ENCODE measurements around the gene PRR5L. TPM values are rescaled to one million over a fixed set of nuclear protein-coding genes. Genes with fewer than 3 reads are reported as not detected.

PRR5L gene
- total RNA-seq, 1 experiment from 2014 or later: not detected

DNA sequence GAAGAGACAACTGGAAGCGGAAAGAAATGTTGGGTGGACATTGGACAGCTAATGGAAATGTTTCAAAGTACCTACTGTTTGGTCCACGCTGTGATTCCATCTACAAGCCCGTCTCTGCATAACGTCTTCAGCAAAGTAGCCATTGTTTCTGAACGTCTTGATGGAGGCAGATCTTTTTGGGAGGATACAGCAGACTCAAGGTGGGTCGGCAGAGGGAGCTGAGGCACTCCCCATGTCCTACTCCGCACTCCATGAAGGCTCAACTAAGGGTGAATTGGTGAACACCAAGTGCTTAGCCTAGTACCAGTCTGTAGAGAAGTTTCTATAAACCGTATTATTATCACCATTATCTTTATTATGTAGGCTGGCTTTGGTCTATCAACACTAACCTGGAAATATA, 45.8 kb downstream of the PRR5L start:
- peaks cover 3% of the 10 kb centered on the region for H3K27me3 Mint-ChIP-seq (ENCODE audit: insufficient read depth, unreplicated experiment)
- ChIA-PET POLR2A (no interaction called here), CTCF (interaction anchor here (1.1 kb wide), 1 partner anchor 151 kb away, joined by 3 read pairs; no protein-coding TSS in a partner anchor)
- TF ChIP-seq, protein P1, sequence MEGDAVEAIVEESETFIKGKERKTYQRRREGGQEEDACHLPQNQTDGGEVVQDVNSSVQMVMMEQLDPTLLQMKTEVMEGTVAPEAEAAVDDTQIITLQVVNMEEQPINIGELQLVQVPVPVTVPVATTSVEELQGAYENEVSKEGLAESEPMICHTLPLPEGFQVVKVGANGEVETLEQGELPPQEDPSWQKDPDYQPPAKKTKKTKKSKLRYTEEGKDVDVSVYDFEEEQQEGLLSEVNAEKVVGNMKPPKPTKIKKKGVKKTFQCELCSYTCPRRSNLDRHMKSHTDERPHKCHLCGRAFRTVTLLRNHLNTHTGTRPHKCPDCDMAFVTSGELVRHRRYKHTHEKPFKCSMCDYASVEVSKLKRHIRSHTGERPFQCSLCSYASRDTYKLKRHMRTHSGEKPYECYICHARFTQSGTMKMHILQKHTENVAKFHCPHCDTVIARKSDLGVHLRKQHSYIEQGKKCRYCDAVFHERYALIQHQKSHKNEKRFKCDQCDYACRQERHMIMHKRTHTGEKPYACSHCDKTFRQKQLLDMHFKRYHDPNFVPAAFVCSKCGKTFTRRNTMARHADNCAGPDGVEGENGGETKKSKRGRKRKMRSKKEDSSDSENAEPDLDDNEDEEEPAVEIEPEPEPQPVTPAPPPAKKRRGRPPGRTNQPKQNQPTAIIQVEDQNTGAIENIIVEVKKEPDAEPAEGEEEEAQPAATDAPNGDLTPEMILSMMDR (IDR thresholded peaks at IDR 0.05; ENCODE audit: insufficient read depth in 1 of 2, low read depth in 1 of 2, low read length in 1 of 2, severe bottlenecking in 1 of 2, unreplicated experiment in 1 of 2): no peak
- no peaks in the 10 kb centered on the region for H3K27me3 ChIP-seq (replicated peaks; ENCODE audit: control insufficient read depth, insufficient read depth, low read length)
- H3K4me3 Mint-ChIP-seq (ENCODE audit: unreplicated experiment): no peak overlapping the region
- no peaks in the 10 kb centered on the region for H3K36me3 Mint-ChIP-seq (ENCODE audit: insufficient read depth, unreplicated experiment)
- H3K9me3 ChIP-seq: no peaks in the 10 kb centered on the region
- H3K4me1 Mint-ChIP-seq (ENCODE audit: low read depth, unreplicated experiment): no peaks in the 10 kb centered on the region
- no TSS peak for BruUV-seq (replicated peaks)
- no peaks in the 10 kb centered on the region for H3K9me3 Mint-ChIP-seq (ENCODE audit: unreplicated experiment)
- DNase-seq: no peak
- intact Hi-C loops (cut with micrococcal nuclease; ENCODE audit: unreplicated experiment): no loop called here
- H3K4me3 ChIP-seq (ENCODE audit: low read depth, low read length): no peak overlapping the region
- H3K36me3 ChIP-seq (ENCODE audit: control insufficient read depth, insufficient read depth, low read length): no peaks in the 10 kb centered on the region
- H3K4me1 ChIP-seq: peaks cover 15% of the 10 kb centered on the region
- no peak overlapping the region for H3K27ac Mint-ChIP-seq (ENCODE audit: unreplicated experiment)

DNA sequence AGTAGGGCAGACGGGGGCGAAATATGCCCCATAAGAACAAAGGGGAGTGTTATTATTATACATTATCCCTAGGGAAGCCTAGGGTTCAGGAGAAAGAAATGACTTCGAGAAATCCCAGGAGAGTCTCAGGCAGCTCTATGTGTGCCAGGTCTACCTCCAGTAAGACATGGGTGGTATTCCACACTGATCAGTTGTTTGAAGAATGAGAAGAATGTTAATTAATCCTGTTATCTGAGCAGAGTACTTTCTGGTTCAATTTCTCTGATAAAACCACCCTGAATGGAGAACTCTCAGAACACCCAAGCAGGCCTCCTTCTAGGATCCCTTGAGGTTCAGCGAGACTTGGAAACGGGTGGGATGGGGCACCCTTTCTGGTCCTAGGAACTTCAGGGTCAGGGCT, 46.2 kb downstream of the PRR5L start:
- Mint-ChIP-seq H3K4me3 (ENCODE audit: unreplicated experiment) (no peak overlapping the region), H3K27ac (ENCODE audit: unreplicated experiment) (no peak overlapping the region), H3K9me3 (ENCODE audit: unreplicated experiment) (no peaks in the 10 kb centered on the region), H3K36me3 (ENCODE audit: insufficient read depth, unreplicated experiment) (no peaks in the 10 kb centered on the region), H3K27me3 (ENCODE audit: insufficient read depth, unreplicated experiment) (peaks cover 3% of the 10 kb centered on the region), H3K4me1 (ENCODE audit: low read depth, unreplicated experiment) (no peaks in the 10 kb centered on the region)
- no peaks in the 10 kb centered on the region for H3K27me3 ChIP-seq (replicated peaks; ENCODE audit: control insufficient read depth, insufficient read depth, low read length)
- TF ChIP-seq, protein P1 (IDR thresholded peaks at IDR 0.05; ENCODE audit: insufficient read depth in 1 of 2, low read depth in 1 of 2, low read length in 1 of 2, severe bottlenecking in 1 of 2, unreplicated experiment in 1 of 2): no peak
- POLR2A ChIA-PET: no interaction called here
- CTCF ChIA-PET: no interaction called here
- BruUV-seq (replicated peaks): no TSS peak
- no peak for DNase-seq
- no peaks in the 10 kb centered on the region for H3K36me3 ChIP-seq (ENCODE audit: control insufficient read depth, insufficient read depth, low read length)
- peaks cover 15% of the 10 kb centered on the region for H3K4me1 ChIP-seq
- no peaks in the 10 kb centered on the region for H3K9me3 ChIP-seq
- intact Hi-C loops (cut with micrococcal nuclease; ENCODE audit: unreplicated experiment): no loop called here
- no peak overlapping the region for H3K4me3 ChIP-seq (ENCODE audit: low read depth, low read length)

DNA sequence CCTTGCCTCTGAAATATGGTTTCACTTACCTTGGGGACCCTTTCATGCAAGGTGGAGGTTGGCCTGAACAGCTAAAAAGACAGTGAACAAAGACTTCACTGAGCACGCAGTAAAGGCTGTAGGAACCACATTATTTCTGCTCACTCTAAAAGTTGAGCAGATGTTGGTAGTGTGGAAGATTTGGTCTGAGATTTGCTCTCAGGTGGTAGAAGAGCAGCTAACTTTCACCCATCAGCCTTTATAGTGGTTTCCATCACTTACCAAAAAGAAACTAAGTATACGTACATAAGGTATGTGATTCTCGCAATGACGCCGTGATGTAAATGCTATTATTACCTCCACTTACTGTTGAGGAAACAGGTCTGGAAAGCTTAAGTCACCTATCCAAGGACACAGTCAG, 47.3 kb downstream of the PRR5L start:
- TF ChIP-seq, protein P1 (IDR thresholded peaks at IDR 0.05; ENCODE audit: insufficient read depth in 1 of 2, low read depth in 1 of 2, low read length in 1 of 2, severe bottlenecking in 1 of 2, unreplicated experiment in 1 of 2): no peak
- H3K4me3 Mint-ChIP-seq (ENCODE audit: unreplicated experiment): no peak overlapping the region
- no TSS peak for BruUV-seq (replicated peaks)
- no peaks in the 10 kb centered on the region for H3K36me3 Mint-ChIP-seq (ENCODE audit: insufficient read depth, unreplicated experiment)
- Histone ChIP-seq H3K4me1 (peaks cover 15% of the 10 kb centered on the region), H3K9me3 (no peaks in the 10 kb centered on the region), H3K36me3 (ENCODE audit: control insufficient read depth, insufficient read depth, low read length) (no peaks in the 10 kb centered on the region), H3K27me3 (replicated peaks; ENCODE audit: control insufficient read depth, insufficient read depth, low read length) (no peaks in the 10 kb centered on the region), H3K4me3 (ENCODE audit: low read depth, low read length) (no peak overlapping the region)
- no peak for DNase-seq
- ChIA-PET POLR2A (no interaction called here), CTCF (no interaction called here)
- H3K27me3 Mint-ChIP-seq (ENCODE audit: insufficient read depth, unreplicated experiment): no peaks in the 10 kb centered on the region
- intact Hi-C loops (cut with micrococcal nuclease; ENCODE audit: unreplicated experiment): no loop called here
- H3K4me1 Mint-ChIP-seq (ENCODE audit: low read depth, unreplicated experiment): no peaks in the 10 kb centered on the region
- no peaks in the 10 kb centered on the region for H3K9me3 Mint-ChIP-seq (ENCODE audit: unreplicated experiment)
- H3K27ac Mint-ChIP-seq (ENCODE audit: unreplicated experiment): no peak overlapping the region
